ENCODE data around the gene MCF2L2. TPM values are rescaled to one million over a fixed set of nuclear protein-coding genes. Genes with fewer than 3 reads are reported as not detected.

MCF2L2 gene
- total and polyA plus RNA-seq, 2 donors (not counting 1 experiment from before 2014, with no cell fraction given), result 0.03 to 1.6 TPM

DNA sequence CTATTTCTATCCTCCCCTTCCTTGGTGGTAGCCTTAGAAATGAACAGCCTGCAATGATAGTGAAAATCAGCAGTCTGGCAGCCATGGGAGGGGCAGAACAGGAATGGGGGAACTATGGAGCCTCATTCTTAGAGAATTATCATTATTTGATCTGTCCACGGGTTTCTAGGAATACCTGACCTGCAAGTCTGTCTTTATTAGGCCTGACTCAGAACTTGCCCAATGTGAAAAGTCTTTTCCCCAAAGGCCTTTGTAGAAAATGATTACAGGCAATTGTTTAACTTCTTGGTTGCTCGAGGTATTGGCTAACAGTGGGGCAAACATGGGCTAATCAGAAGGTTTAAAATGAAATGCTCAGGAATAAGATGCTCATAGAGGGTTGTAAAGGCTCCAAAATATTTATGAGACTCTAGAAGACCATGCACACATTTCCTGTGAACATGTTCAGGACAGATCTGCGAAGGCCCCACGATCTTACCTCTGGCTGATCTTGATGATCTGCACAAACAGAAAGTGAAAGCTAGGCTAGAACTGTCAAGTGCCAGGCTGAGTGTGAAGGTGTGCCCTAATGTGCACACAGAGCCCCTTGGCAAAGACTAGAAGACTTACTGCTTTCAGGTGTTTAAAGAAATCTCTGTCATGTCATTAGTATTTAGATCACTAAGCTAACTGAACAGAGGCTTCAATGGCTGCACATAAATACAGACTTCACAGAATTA is 226.3 kb downstream of the MCF2L2 start:
- Mint-ChIP-seq H3K4me3 (no peak overlapping the region), H3K27me3 (peaks cover 48% of the 10 kb centered on the region), H3K27ac (no peak overlapping the region), H3K4me1 (no peaks in the 10 kb centered on the region), H3K9me3 (ENCODE audit: insufficient read depth) (peaks cover 5% of the 10 kb centered on the region)
- H2AFZ ChIP-seq (ENCODE audit: insufficient read depth, low read depth, low read length, poor library complexity, severe bottlenecking), result no peak overlapping the region
- H3K4me3 ChIP-seq (ENCODE audit: control extremely low read depth in 1 of 5, extremely low read depth in 1 of 5, insufficient read depth in 1 of 5, low read depth in 2 of 5, low read length in 4 of 5), result no peak overlapping the region
- no peak for DNase-seq
- H3K27me3 ChIP-seq (replicated peaks in 1 of 4; ENCODE audit: control extremely low read depth in 1 of 4, control insufficient read depth in 3 of 4, insufficient read depth in 4 of 4, low read length in 3 of 4), result peaks cover 0 to 8% (median 0%) of the 10 kb centered on the region in 4 experiments
- no peak overlapping the region for H3K27ac ChIP-seq (ENCODE audit: low read length in 2 of 2)
- intact Hi-C loops (cut with micrococcal nuclease), result no loop called here
- no peak for ATAC-seq (ENCODE audit: low read depth)
- no peaks in the 10 kb centered on the region for H4K20me1 ChIP-seq (ENCODE audit: control insufficient read depth, insufficient read depth, low read length, poor library complexity, severe bottlenecking)
- H3K4me2 ChIP-seq (replicated peaks; ENCODE audit: low read depth, low read length, poor library complexity, severe bottlenecking), result peak overlapping the region; percentile 28
- 47% methylated on average over 3 of the region's 4 CpGs for WGBS (ENCODE audit: insufficient coverage)
- H3K36me3 ChIP-seq (replicated peaks in 1 of 2; ENCODE audit: control extremely low read depth in 1 of 2, control insufficient read depth in 1 of 2, extremely low read depth in 1 of 2, insufficient read depth in 2 of 2, low read length in 1 of 2), result no peaks in the 10 kb centered on the region
- no peak overlapping the region for H3K9ac ChIP-seq (ENCODE audit: low read length)
- H3K9me3 ChIP-seq (ENCODE audit: control extremely low read depth in 1 of 3, control insufficient read depth in 2 of 3, insufficient read depth in 1 of 3, low read length in 2 of 3), result peaks cover 1 to 9% (median 6%) of the 10 kb centered on the region in 3 donors
- POLR2A ChIA-PET, result no interaction called here
- CTCF ChIA-PET, result no interaction called here
- no peaks in the 10 kb centered on the region for H3K79me2 ChIP-seq (ENCODE audit: control insufficient read depth, insufficient read depth, low read length)
- H3K4me1 ChIP-seq (ENCODE audit: control insufficient read depth in 2 of 2, insufficient read depth in 2 of 2, low read length in 2 of 2), result no peaks in the 10 kb centered on the region
- TF ChIP-seq, protein P1, sequence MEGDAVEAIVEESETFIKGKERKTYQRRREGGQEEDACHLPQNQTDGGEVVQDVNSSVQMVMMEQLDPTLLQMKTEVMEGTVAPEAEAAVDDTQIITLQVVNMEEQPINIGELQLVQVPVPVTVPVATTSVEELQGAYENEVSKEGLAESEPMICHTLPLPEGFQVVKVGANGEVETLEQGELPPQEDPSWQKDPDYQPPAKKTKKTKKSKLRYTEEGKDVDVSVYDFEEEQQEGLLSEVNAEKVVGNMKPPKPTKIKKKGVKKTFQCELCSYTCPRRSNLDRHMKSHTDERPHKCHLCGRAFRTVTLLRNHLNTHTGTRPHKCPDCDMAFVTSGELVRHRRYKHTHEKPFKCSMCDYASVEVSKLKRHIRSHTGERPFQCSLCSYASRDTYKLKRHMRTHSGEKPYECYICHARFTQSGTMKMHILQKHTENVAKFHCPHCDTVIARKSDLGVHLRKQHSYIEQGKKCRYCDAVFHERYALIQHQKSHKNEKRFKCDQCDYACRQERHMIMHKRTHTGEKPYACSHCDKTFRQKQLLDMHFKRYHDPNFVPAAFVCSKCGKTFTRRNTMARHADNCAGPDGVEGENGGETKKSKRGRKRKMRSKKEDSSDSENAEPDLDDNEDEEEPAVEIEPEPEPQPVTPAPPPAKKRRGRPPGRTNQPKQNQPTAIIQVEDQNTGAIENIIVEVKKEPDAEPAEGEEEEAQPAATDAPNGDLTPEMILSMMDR (IDR thresholded peaks at IDR 0.05), result no peak
- TF ChIP-seq EZH2 (IDR thresholded peaks at IDR 0.05; ENCODE audit: borderline replicate concordance, insufficient read depth, low read depth, low read length, poor library complexity, severe bottlenecking), result no peak

DNA sequence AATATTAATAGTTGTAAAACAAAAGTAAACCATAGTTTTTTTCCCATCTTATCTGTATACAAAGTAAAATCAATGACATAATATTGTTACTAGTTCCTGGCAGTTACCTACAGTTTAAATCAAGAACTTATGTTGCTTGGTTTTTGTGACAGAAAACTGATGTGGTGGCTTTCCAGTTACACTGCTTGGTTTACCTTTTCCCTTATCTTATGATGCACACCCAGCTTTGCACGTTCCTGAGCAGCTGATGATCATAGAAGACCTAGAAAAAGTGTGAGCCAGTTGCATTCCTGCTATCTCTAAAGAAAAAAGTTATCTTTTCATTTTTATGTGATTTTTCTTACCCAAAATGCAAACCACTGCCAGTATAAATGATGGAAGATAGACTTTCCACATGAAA is 229.5 kb downstream of the MCF2L2 start:
- DNase-seq (no peak), ATAC-seq (ENCODE audit: low read depth) (no peak)
- Histone ChIP-seq H3K36me3 (replicated peaks in 1 of 2; ENCODE audit: control extremely low read depth in 1 of 2, control insufficient read depth in 1 of 2, extremely low read depth in 1 of 2, insufficient read depth in 2 of 2, low read length in 1 of 2) (no peaks in the 10 kb centered on the region), H3K9ac (ENCODE audit: low read length) (no peak overlapping the region), H3K9me3 (ENCODE audit: control extremely low read depth in 1 of 3, control insufficient read depth in 2 of 3, insufficient read depth in 1 of 3, low read length in 2 of 3) (peaks cover 1 to 7% (median 6%) of the 10 kb centered on the region in 3 donors), H3K79me2 (ENCODE audit: control insufficient read depth, insufficient read depth, low read length) (no peaks in the 10 kb centered on the region), H3K4me3 (ENCODE audit: control extremely low read depth in 1 of 5, extremely low read depth in 1 of 5, insufficient read depth in 1 of 5, low read depth in 2 of 5, low read length in 4 of 5) (no peak overlapping the region), H4K20me1 (ENCODE audit: control insufficient read depth, insufficient read depth, low read length, poor library complexity, severe bottlenecking) (no peaks in the 10 kb centered on the region), H2AFZ (ENCODE audit: insufficient read depth, low read depth, low read length, poor library complexity, severe bottlenecking) (no peak overlapping the region), H3K27me3 (replicated peaks in 1 of 4; ENCODE audit: control extremely low read depth in 1 of 4, control insufficient read depth in 3 of 4, insufficient read depth in 4 of 4, low read length in 3 of 4) (peaks cover 0 to 20% (median 2%) of the 10 kb centered on the region in 4 experiments), H3K4me1 (ENCODE audit: control insufficient read depth in 2 of 2, insufficient read depth in 2 of 2, low read length in 2 of 2) (no peaks in the 10 kb centered on the region), H3K27ac (ENCODE audit: low read length in 2 of 2) (no peak overlapping the region), H3K4me2 (replicated peaks; ENCODE audit: low read depth, low read length, poor library complexity, severe bottlenecking) (no peak overlapping the region)
- Mint-ChIP-seq H3K4me1 (no peaks in the 10 kb centered on the region), H3K27me3 (peaks cover 56% of the 10 kb centered on the region), H3K9me3 (ENCODE audit: insufficient read depth) (peaks cover 2% of the 10 kb centered on the region), H3K4me3 (no peak overlapping the region), H3K27ac (no peak overlapping the region)
- POLR2A ChIA-PET, result no interaction called here
- TF ChIP-seq, protein P1 (IDR thresholded peaks at IDR 0.05), result no peak
- no peak for TF ChIP-seq EZH2 (IDR thresholded peaks at IDR 0.05; ENCODE audit: borderline replicate concordance, insufficient read depth, low read depth, low read length, poor library complexity, severe bottlenecking)
- CTCF ChIA-PET, result no interaction called here
- WGBS (ENCODE audit: insufficient coverage), result no CpG with 5 or more reads among the region's 1 CpG
- intact Hi-C loops (cut with micrococcal nuclease), result no loop called here

All from B cell (primary cell).